GM21390 (cell line): ENCODE data around the gene CDH4.

Source experiments
- ATAC-seq: cut with Tn5 transposase; IDR thresholded peaks from one replicate; pipeline ENCODE4 v1.9.1; 2021; ENCODE audit not compliant: unreplicated experiment

The CDH4 gene

DNA sequence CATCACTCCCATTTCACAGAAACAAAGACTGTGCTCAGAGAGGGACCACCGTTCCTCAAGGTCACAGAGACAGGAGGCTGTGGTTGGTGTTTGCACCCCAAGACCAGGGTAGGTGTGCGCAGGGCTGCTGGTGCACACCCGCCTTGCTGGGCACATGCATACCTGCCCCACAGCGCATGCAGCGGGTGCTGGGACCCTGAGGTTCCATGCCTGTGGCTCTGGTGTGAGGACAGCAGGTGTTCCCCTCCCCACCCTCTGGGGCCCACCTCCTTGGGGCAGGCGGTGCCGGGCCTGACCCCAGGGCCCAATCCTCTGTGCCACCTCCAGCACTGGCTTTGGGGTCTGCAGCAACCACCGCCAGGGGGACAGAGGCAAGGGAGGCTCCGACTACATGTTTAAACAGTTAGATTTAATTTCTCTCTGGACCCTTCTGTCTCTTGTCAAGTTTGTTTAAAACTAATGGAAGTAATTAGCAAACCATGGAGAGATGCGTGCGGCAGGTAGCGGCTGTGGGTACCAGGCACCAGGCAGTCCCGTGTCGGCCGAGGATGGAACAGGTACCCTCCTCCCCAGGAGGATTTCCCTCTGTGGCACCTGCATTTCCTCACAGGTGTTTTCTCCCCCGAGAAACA is 485.9 kb downstream of the CDH4 start:
- ATAC-seq = no peak

DNA sequence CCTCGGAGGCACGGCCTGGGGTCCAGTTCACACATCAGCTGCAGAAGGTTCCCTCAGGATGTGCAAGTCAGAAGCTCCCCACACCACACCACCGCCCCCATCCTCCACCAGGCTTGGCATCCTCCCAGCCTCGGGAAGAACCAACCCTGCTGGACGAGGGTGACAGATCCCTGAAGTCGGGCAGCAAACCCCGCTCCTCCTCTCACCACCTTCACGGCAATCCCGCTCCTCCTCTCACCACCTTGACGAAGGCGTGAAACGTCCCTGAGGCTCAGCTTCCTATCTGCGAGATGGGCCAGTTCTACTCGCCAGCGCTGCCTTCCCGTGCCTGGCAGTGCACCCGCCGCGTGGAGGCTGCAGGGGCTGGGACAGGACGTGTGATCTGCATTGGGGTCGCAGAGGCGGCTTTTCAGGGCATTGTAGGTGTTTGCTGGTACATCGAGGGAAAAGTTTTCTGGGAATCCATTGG is 486.6 kb downstream of the CDH4 start:
- no peak for ATAC-seq

DNA sequence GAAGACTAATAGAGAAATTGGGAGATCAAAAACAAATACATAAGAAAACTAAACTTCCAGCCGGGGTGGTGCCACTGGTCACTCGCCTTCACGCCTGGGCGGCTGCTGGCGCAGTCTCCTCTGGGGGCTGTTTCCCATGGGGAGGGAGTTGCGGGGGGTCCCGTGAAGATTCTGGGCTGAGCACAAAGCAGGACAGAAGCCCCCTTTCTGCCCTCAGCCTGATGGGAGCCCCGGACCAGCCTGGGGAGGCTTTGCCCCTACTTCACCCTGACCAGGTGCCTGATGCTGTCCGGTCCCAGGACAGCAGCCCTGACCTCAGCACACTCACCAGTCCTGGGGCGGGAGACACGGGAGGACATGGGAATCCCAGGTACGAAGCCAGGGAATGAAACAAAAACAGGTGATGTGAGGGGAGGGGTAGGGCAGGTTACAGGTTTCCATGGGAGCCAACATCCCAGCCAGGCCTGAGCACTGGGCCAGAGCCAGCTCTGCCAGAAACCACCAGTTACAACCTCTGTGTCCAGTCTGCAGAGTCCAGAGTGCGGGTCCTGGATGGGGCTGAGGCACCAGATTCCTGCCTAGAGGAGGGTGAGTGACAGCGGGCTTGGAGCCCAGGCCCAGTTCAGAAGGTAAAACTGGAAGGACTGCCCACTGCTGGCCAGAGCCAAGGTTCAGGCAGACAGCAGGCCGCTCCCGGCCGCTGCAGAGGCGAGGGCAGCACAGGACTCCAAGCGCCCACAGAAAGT is 487.2 kb downstream of the CDH4 start:
- no peak for ATAC-seq

DNA sequence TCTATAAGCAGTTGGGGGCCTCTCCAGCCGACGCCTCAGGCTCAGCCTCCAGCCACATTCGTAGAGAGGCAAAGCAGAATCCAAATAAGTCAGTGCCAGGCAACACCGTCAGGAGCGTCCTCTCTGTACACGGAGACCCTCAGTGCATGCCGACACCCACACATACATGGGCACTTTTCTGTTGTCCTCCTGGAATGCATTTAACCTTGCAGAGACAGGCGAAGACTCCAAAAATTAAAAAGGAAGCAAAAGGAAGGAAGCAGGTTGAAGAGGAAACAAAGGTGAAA is 487.7 kb downstream of the CDH4 start:
- no peak for ATAC-seq

DNA sequence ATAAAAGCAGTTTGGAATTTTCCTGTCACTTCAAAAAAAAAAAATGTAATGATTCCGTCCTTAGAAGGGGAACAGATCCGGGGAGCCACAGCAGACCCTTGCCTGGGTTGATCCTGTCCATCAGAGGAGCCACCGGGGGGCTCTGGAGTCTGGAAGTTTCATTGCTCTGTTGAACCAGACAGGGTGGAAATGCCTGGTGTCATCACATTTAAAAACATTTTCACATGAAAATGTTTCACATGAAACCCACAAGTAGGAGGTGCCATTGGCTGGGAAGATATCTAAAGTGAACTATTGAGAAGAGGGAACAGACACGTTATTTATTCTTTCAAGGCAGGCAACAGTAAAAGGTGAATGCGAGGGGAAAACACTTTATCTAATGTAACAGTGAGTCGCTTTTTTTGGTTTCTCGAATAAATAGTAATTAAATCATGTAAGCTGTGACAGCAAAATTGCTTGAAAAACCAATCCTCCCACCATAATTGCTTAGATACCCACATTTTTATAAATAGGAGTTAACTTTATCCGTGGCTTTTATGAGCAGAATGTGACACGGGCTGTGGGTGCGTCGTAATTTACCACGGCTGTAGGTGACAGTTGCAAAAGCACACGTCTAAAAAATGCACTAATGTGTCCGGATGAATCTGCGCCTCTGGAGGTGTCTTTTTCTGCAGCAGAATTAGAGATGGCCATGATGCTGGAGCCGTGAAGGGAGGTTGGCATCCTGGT is 490.2 kb downstream of the CDH4 start:
- no peak for ATAC-seq

DNA sequence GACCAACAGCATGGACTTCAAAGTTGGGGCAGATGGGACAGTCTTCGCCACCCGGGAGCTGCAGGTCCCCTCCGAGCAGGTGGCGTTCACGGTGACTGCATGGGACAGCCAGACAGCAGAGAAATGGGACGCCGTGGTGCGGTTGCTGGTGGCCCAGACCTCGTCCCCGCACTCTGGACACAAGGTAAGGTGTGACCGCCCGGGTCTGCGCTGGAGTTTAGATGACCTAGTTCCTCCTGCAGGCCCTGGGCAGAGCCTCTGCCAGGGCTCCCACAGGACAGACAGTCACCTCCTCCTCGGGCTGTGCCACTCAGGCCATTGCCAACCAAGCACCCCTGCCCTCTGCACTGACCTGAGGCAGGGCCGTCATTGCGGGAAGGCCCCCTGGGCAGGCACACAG is 491.5 kb downstream of the CDH4 start:
- no peak for ATAC-seq

DNA sequence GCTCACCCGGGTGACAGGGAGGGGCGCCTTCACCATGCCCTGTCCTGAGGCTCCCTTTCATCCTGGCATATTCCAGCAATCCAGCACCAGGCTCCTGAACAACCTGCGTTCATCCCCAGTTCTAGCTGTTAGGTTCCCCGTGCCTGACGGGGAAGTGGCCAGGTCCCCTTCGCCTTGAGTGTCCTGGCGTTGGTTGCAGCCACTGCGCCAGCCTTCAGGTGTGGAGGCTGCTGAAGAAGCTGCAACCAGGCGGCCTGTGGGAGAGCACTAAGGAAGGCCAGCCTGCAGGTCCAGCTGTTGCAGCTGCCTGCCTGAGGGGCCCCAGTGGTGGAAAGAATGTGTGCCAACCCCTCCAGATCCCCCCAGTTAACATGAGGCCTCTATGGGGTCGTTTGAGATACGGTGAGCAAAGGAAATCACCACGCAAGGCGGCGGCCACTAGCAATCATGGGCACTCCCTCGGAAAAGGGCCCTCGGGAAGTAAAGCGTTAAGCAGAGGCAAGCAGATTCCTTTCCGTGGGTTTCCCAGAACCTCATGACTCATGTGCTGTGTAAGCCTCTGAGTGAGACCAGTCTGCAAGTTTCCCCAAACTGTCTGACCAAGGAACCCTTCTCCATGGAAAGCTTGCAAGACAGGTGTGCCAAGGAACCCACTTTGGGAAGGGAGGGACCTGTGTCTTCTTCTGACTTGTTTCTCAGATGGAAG is 492.8 kb downstream of the CDH4 start:
- ATAC-seq = no peak

DNA sequence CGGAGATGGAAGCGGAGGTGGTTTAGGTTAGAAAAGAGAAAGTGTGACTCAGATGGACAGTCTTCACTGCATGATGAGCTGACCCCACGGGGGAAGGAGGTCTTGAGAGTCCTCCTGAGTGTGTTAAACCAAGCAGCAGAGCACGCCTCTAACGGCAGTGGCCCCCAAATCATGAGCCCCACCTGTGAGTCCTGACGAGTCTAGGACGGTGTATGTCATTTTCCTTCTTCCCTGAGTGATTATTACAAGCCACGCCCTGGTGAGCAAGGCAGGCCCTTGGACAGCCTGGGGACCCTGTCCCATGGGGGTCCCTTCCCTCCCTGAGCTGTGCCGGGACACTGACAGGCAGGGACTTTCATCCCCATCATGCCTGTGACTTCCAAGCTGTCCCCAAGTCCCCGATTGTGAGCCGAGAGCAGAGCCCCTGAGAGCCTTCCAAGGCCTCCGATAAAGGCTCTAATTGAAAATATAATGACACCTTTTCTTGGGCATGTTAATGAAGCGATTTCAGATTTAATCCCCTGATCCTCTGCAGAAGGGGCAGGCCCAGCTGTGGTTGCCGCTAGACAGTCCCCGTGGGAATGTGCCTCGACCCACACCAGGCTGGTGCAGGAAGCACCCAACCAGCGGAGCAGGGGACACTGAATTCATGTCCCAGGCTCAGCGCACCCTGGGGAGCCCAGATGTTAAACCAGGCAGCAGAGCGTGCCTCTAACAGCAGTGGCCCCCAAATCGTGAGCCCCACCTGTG is 493.5 kb downstream of the CDH4 start:
- no peak for ATAC-seq

DNA sequence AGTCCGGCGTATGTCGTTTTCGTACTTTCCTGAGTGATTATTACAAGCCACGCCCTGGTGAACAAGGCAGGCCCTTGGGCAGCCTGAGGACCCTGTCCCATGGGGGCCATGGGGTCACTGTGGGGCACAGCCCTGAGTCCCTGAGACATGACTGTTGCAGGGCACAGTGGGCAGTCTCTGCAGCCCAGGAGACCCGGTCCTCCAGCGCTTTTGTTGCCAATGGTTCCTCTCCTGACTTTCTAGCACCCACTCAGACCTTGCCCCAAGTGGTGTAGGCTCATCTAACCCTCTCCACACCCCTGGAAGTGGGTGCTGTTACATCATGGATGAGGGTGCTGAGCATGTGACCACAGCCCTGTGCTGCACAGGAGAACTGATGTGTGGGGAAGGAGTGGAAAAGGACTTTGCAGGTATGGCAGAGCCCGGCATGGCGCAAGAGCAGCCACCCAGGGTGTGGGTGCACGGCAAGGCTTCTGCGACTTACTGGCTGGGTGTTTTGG is 494.1 kb downstream of the CDH4 start:
- no peak for ATAC-seq

DNA sequence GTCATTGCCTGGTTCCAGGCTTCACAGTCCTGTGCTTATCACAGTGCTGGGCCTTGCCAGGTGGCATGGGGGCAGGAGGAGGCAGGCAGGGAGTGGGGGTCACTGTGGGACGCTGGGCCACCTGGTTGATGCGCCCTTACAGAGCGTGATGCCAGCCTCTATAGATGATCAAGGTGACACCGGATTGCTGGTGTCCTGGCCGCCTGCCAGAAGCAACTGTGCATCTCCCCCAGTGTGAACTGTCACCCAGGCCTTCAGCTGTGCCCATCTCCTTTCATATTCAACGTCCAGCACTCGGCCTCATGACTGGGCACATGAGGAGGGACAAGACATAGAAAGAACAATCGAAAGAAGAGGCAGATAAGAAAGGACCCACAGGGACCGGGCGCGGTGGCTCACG is 494.7 kb downstream of the CDH4 start:
- no peak for ATAC-seq

DNA sequence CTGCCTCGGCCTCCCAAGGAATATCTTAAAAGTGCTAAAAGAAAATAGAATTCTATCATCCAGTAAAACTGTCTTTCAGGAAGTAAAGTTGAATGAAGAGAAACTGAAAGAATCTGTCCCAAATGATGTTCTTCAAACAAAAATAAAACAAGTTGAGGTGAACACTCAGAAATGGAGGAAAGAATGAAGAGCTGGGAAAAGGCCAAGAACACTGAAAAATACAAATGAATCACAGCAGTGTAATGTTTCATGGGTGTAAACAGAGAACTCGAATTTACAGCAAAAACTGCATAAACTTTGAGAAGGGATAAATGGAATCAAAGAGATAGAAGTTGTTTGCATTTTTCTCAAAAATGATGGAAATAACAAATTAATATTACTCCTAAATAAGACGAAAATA is 496.3 kb downstream of the CDH4 start:
- no peak for ATAC-seq

DNA sequence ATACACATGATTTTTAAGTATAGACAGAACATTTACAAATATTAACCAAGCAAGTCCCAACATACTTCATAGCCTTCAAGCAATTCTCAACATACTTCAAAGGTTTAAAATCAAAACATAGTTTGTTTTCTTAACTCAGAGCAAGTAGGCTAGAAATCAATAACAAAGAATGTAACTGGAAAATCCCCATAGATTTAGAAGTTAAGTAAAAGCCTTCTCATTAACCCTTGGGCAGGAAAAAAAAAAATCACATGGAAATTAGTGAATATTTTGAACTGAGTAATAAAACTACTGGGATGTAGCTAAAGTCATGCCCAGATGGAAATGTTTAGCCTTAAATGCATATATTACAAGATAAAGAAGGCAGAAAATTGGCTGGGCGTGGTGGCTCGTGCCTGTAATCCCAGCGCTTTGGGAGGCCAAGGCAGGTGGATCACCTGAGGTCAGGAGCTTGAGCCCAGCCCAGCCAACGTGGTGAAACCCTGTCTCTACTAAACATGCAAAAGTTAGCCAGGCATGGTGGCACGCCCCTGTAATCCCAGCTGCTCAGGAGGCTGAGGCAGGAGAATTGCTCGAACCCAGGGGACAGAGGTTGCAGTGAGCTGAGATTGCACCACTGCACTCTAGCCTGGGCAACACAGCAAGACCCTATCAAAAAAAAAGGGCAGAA is 497.5 kb downstream of the CDH4 start:
- ATAC-seq = no peak

DNA sequence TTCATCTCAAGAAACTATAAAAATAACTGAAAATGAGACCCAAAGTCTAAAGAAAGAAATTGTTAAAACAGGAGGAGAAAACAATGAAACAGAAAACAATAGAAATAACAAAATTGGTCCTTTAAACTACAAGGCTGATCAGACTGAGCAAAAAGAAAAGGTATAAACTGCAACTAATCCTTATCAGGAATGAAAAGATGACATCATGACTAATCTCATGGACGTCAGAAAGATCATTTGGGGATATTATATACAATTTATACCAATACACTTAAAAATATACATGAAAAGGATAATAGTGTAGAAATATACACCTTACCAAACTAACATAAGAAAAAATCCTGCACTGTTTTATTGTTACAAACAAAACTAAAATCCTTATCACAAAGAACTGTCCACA is 498.0 kb downstream of the CDH4 start:
- no peak for ATAC-seq

DNA sequence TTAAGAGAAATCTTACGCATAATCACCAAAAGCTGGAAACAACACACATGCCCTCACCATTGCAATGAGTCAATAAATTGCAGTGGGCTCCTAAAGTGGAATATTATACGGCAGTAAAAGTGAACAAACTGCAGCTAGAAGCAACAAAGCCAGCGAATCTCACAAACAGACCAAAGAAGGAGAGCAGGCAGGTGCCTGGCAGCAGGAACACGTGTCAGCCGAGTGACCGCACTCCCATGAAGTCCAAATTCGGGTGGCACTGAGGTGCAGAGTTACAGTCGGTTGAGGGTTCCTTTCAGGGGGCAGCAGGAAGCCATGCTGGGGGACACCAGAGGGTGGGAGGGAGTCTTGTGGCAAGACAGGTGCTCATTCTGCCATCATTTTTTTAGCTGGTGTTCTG is 500.5 kb downstream of the CDH4 start:
- no peak for ATAC-seq

DNA sequence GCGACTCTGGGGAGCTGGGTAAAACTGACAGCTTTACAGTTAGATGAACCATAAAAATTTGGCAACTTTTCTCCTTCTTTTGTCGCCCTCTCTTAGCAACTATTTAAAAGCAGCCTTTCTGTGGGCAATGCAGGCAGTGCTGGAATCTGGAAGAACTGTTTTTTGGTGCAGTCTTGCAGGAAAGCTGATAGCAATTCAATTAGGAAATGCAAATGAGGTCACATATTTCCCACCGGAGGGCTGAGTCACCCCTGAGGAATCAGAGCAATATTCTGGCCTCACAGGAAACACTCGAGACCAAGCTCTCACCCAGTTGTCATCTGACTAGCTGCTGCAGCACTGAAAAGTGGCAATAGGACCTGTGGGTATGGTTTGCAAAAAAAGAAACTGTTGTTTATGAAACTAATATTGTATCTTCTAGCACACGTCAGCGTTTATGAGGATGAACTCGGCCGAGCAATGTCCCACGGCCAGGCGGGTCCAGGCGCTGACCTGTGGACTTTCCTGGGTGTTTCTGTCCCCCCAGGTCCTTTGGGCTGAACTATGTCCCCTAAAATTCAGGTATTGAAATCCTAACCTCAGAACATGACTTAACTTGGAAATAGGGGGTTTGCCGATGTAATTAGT is 501.4 kb downstream of the CDH4 start:
- ATAC-seq = no peak

DNA sequence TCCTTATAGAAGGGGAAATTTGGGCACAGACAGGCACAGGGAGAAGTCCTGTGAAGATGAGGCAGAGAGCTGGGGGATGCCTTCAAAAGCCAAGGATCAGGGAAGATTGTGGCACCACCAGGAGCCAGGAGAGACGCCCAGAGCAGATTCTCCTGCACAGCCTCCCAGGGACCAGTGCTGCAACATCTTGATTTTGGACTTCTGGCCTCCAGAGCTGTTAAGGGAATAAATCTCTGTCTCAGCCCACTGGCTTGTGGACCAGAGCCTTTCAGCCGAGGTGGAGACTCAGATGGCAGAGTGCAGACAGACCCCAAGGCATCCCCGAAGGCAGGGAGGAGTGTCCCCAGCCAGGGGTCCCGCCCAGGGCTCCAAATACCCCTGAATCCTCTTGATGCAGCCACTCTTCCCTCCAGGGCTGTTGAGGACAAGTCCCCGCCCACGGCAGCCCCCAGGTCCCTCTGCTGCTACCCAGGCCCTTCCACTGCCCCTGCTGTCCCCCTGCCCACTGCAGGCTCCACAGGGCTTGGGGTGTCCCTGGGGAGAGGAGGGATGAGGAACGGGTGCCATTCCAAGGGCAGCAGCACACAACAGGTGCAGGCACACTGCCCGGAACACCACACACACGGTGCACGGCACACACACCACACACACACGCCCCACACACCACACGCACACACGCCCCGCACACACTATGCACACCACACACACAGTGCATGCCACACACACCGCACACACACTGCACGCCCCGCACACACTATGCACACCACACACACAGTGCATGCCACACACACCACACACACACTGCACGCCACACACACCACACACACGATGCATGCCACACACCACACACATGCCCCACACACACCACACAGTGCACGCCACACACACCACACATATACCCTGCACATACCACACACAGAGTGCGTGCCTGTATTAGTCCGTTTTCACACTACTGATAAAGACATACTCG is 502.2 kb downstream of the CDH4 start:
- no peak for ATAC-seq

DNA sequence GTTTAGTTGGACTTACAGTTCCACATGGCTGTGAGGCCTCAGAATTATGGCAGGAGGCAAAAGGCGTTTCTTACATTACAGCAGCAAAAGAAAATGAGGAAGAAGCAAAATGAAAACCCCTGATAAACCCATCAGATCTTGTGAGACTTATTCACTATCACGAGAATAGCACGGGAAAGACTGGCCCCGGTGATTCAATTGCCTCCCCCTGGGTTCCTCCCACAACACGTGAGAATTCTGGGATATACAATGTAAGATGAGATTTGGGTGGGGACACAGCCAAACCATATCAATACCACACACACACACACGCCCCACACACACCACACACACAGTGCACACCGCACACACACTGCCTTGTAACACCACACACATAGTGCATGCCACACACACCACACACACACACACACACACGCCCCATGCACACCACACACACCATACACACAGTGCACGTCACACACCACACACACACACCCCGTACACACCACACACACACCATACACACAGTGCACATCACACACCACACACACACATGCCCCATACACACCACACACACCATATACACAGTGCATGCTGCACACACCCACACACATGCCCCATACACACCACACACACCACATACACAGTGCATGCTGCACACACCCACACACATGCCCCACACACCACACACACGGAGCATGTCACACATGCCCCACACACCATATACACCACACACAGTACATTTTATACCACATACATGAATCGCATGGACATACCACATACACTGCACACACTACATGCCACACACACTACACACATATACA is 503.1 kb downstream of the CDH4 start:
- ATAC-seq = no peak
